HG03469 (cell line): ENCODE data around the gene MRNIP.

Experiments
- ATAC-seq: cut with Tn5 transposase; IDR thresholded peaks from one replicate; pipeline ENCODE4 v1.9.1; 2021; ENCODE audit warnings: mild to moderate bottlenecking, moderate library complexity, moderate number of reproducible peaks; ENCODE audit not compliant: unreplicated experiment

Gene MRNIP

GRCh38 chr5:179858586-179859427 is at the start of gene MRNIP:
Gene MRNIP, minus strand, starts transcription at chr5:179858817. Its CDS starts 21 bp downstream, at chr5:179858796.
- peak; percentile 95 for ATAC-seq

GRCh38 chr5:179907556-179908324 is 49.1 kb upstream of the MRNIP start, which contains the start of gene TBC1D9B:
Gene TBC1D9B, minus strand, starts transcription at chr5:179907897. Its CDS starts 76 bp downstream, at chr5:179907821.
- ATAC-seq: peak; percentile 53

- ATAC-seq: peak; percentile 1
Observed at GRCh38 chr5:179906795-179907555, 48.4 kb upstream of the MRNIP start.

DNA sequence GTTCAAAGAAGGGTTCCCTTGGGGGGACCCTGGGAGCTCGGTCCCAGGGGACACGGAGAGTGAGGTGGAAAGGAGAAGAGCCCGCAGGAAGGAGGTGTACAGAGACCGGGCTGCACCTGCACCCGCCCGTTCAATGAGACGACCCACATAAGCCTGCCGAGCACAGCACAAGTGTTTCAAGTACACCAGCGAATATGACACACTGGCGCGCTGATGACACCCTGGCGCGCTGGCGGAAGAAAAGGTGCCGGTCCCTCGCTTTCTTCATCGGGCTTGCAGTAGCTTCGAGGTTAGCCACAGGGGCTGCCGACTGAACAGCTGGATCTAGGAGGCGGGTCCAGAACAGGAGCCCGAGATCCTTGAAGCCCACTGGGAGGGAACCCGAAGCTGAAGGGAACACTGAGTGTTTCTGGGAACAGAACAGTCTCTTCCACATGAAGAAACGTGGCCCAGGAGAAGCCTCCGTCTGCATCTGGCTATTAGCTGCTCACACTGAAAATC is 47.7 kb upstream of the MRNIP start:
- ATAC-seq: no peak

GRCh38 chr5:179905161-179905560 is 46.5 kb upstream of the MRNIP start:
- no peak for ATAC-seq

- no peak for ATAC-seq
Observed at GRCh38 chr5:179904463-179905160, 46.0 kb upstream of the MRNIP start.

DNA sequence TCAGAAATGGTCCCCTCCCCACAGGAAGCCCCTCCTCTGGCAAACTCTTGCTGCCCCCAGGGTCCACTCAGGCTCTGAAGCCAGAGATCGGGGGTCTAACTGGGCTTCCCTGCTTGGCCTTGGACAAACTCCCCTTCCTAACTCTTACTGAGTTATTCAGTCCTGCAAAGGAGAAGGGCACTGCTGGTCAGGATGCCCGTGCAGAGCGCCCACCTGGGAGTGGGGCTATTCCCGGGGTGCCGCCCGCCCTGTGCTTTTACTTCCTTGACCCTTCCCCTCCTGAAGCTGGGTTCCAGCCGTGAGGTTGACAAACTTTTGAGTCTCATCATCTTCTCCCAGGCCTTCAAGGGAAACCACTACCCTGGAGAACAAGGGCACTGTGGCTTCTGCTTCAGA is 44.1 kb upstream of the MRNIP start:
- no peak for ATAC-seq

DNA sequence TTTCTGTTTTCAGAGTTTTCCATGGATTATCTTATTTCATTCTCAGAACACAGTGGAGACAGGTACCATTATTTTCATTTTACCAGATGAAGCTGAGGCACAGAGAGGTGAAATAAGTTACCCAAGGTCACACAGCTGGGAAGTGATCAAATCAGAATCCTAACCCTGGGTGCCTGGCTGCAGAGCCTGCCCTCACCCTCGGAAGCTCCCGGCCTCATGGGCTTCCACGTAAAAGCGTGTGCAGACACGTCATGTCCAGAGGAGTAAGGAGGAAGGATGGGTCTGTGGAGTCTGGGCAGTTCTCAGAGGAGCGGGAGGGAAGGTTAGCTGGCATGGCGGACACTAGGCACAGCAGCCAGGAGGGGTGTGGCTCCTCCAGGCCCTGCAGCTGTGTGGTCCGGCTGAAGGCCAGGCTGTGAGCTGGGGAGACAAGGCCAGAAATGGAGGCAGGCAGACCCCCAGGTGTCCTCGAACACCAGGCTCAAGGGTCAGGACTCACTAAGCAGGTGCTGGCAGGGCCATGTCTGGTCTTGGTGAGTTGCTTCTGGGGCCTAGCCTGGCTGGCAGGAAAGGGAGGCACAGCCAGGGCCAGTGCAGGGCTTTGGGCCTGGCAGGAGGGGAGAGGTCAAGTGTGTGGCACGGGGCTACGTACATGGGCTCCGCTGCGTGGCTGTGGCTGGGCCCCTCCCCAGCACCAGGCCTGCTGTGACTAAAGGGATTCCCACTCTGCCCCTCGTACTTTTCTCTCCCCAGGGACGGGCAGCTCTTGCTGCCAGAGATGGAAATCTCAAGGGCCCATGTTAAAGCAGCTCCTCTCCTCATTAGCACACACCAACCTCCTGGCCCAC is 43.5 kb upstream of the MRNIP start:
- no peak for ATAC-seq

DNA sequence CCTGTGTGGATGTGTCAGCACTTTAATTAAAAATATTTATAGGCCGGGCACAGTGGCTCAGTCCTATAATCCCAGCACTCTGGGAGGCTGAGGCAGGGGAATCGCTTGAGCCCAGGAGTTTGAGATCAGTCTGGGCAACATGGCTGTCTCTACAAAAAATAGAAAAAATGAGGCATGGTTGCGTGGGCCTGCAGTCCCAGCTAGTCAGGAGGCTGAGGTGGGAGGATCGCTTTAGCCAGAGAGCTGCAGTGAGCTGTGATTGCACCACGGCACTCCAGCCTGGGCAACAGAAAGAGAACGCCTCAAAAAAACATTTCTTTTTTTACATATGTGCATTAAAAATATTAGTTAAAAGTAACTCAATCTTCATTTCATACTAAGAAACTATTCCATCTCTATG is 42.8 kb upstream of the MRNIP start:
- no peak for ATAC-seq

DNA sequence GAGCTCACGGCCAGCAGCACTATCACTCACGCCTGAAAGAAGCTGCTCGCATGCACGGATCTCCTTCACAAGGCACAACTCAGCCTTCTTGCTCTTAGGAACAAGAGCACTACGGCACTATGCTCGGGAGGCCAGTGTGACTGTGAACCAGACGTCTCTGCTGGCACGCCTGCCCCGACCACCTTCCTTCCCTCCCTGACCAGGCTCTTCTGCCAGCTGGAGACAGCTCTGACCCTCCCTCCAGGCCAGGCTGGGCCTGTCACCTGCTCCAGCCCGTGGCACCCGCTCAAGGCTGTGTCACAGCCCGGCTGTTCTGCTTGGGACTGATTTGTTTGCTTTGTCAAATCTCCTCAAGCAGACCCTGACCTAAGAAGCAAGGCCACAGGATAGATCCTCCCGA is 42.1 kb upstream of the MRNIP start:
- no peak for ATAC-seq

DNA sequence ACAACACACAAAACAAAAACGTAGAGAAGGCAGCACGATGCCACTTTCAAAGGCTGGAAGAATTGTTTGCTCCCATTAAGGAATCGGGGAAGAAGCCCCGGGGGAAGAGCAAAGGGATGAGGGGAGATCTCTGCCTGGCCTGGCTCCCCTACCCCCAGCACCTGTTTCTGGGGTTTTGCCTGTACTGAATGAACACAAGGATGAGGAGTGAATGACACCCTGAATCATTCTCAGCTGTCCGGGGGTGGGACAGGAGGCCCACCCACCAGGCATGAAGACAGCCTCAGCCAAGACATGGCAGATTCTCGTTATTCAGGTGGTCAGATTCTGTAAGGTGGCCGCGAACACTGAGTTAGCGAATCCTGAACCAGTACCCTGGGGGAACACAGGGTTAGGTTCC is 41.6 kb upstream of the MRNIP start:
- no peak for ATAC-seq

- no peak for ATAC-seq
Observed at GRCh38 chr5:179895861-179896260, 37.2 kb upstream of the MRNIP start.

- no peak for ATAC-seq
Observed at GRCh38 chr5:179893958-179894895, 35.6 kb upstream of the MRNIP start.

- no peak for ATAC-seq
Observed at GRCh38 chr5:179893076-179893957, 34.7 kb upstream of the MRNIP start.

DNA sequence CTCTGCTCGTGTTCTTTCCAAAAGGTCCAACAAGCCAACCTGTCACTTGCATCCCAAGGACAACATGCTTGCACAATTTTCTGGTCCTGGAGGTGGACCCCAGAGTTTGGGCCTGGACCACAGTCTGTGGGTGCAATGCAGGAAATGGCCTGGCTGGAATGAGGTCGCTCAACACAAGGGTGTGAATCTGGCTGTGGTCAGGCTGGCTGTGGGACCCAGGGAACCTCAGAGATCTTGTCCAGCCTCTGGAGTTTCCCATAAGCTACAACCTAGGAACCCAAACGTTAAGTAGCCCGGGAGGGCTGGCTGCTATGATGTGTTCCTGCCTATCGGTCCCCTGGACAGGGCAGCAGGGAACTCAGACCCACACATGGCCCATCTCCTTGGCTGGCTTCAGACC is 33.6 kb upstream of the MRNIP start:
- ATAC-seq: no peak

DNA sequence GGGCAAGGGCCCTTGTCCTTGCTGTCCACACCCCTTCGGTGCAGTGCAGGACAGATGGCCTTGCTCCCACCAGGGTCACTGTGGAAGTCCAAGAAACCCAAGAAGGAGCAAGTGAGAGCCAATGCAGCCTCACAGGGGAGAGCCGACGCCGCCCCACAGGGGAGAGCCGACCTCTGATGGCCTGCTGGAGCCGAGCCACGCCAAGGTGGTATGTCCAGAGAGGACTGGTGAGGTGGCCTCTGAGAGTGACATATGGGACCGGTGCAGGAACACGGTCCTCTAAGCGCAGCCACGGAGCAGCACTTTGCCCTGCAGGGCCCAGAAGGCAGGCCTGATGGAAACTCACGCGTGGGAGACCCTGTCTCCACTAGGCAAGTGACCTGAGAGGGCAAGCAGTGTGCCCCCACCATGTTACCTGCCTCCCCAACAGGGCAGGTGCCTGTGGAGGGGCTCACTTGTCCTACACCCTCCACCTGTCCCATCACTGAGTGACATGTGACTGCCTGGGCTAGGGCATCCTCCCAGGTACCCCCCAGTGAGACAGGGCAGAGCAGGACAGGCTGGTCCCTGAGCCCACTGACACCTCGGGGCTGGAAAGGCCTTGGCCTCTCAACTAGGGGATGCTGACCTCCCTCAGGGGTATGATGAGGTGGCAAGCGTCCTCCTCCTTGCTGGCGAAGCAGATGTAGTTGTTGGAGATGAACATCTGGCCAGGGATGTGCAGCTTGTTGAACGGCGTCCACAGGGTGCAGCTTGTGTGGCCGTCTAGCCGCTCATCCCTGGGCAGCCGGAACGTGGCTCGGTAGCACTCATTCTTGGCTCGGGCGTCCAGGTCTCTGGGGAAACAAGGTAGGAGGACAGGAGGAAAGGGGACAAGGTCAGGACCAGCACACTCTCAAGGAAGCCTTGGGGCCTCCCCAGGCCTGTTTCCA is 32.4 kb upstream of the MRNIP start:
- ATAC-seq: no peak
